GM10248 (cell line): ENCODE results near the gene INSM2.

Experiments used
- CTCF ChIA-PET: fragments of 300-600 bp; sonication (Branson Sonifier 250); formaldehyde crosslinking; extraction: SDS; loops from one replicate; lab custom pipeline; 2021; ENCODE audit warnings: antibody characterized with exemption; lab: Yijun Ruan, JAX
- POLR2A ChIA-PET: fragments of 350-650 bp; sonication (Branson Sonifier 250); formaldehyde crosslinking; extraction: SDS; loops from one replicate; lab custom pipeline; 2020; ENCODE audit warnings: antibody characterized with exemption; lab: Yijun Ruan, JAX
- DNase-seq: peaks from one replicate; pipeline ENCODE4 v3.0.0; 2012; ENCODE audit errors: extremely low spot score
- TF ChIP-seq, protein P1 (sequence below): IDR thresholded peaks from 2 replicates; pipeline ENCODE4 v1.5.1; 2012; ENCODE audit warnings: mild to moderate bottlenecking, low read depth; ENCODE audit errors: extremely low read depth, missing control alignments, control extremely low read depth

INSM2 gene

DNA sequence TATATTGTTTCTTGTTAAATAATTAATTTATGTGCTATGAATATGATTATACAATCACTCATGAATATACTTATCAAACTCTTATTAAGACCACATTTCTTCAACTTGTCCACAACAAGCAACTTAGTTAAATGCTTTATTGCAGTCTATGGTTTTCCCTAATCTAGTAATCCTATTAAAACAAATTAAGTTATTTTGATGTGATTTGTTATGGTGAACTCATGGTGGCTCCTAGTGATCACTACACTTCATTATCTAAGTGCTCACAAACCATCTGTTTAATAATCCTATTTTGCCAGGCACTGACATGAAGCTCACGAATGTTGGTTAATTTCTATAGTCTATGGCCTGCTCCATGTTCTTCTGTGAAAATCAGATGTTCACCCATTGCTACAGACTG, 42.9 kb downstream of the INSM2 start:
- TF ChIP-seq, protein P1, sequence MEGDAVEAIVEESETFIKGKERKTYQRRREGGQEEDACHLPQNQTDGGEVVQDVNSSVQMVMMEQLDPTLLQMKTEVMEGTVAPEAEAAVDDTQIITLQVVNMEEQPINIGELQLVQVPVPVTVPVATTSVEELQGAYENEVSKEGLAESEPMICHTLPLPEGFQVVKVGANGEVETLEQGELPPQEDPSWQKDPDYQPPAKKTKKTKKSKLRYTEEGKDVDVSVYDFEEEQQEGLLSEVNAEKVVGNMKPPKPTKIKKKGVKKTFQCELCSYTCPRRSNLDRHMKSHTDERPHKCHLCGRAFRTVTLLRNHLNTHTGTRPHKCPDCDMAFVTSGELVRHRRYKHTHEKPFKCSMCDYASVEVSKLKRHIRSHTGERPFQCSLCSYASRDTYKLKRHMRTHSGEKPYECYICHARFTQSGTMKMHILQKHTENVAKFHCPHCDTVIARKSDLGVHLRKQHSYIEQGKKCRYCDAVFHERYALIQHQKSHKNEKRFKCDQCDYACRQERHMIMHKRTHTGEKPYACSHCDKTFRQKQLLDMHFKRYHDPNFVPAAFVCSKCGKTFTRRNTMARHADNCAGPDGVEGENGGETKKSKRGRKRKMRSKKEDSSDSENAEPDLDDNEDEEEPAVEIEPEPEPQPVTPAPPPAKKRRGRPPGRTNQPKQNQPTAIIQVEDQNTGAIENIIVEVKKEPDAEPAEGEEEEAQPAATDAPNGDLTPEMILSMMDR: no peak
- ChIA-PET POLR2A (no interaction called here), CTCF (interaction anchor here (1.3 kb wide), 1 partner anchor 13 kb away, joined by 4 read pairs; no protein-coding TSS in a partner anchor)
- DNase-seq: no peak

DNA sequence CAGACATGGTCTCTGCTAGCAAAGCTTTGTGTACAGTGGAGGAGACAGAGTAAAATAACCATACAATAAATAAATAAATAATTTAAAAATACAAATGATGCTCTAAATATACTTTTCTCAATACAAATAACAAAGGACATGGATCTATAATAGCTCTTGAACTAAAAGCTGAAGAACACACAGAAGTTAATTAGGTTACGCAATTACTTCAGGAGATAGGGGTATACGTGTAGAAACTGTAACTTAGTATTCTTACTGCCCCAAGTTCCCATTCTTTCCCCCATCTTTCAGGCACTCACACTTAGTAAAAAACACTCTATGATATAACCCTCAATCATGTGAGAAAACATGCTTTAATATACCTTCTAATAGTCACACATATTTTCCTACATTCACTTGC, 44.2 kb downstream of the INSM2 start:
- POLR2A ChIA-PET: no interaction called here
- DNase-seq: no peak
- TF ChIP-seq, protein P1: no peak
- CTCF ChIA-PET: interaction anchor here (0.7 to 1.3 kb wide), 3 partner anchors 12 to 46 kb away, joined by 3 to 4 read pairs (median 3); no protein-coding TSS in a partner anchor

DNA sequence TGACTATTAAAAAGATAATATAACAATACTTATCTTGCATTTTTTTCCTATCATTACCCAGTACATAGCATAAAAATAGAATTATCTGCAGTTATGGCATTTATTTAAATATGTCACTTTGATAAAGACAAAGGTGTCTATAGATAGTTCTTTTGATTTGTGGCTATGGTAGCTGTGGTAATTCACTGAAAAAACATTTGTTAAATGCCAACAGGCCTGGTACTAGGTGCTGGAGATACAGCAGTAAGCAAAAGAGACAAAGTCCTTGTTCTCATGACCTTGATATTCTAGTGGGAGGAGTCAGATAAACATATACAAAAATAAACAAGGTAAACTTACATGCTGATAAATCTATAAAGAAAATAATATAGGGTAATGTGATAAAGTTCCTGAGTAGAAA, 44.7 kb downstream of the INSM2 start:
- TF ChIP-seq, protein P1: no peak
- POLR2A ChIA-PET: no interaction called here
- no peak for DNase-seq
- CTCF ChIA-PET: no interaction called here
